Measurements from ENCODE around the gene FAM149B1.

Gene FAM149B1

GRCh38 chr10:73289958-73290357 lies 122.0 kb downstream of the FAM149B1 start:
- no peak for DNase-seq

GRCh38 chr10:73293461-73293860 lies 125.5 kb downstream of the FAM149B1 start:
- DNase-seq: no peak
